Naive thymus-derived CD8-positive, alpha-beta T cell (primary cell): Measurements from ENCODE around the gene PDSS2. TPM values are rescaled to one million over a fixed set of nuclear protein-coding genes. Genes with fewer than 3 reads are reported as not detected.

Experiments used
- ATAC-seq, 2 donors: fragments of 150-1000 bp; cut with Tn5 transposase in 1 of 2; sonication (Bioruptor Pico), chemical (Tn5 transposase) in 1 of 2; 1 replicate in 1 of 2; 2 replicates in 1 of 2; pipeline ENCODE4 v1.10.0; 2021; ENCODE audit warnings: mild to moderate bottlenecking in 2 of 2, moderate library complexity in 2 of 2
- POLR2A ChIA-PET: fragments of 350-600 bp; sonication (Branson Sonifier 250); formaldehyde crosslinking; loops from one replicate; lab custom pipeline; 2021; ENCODE audit warnings: antibody characterized with exemption; lab: Charles Lee
- DNase-seq, 10 donors: peaks; one replicate each; pipeline versions ENCODE4 v3.0.0 to v3.0.0-alpha.2; 2020 to 2022
- H3K27ac Mint-ChIP-seq, 10 donors: one replicate each; pipeline ENCODE4 v1.8.0; 2020 to 2022; ENCODE audit warnings: mild to moderate bottlenecking in 10 of 10, mixed read lengths in 10 of 10, moderate library complexity in 4 of 10, inconsistent platforms in 1 of 10
- H3K27me3 Mint-ChIP-seq, 5 donors: one replicate each; pipeline ENCODE4 v1.8.0; 2021 to 2022; ENCODE audit warnings: mixed read lengths in 5 of 5
- H3K36me3 Mint-ChIP-seq, 3 donors: one replicate each; pipeline ENCODE4 v1.8.0; 2020 to 2022; ENCODE audit warnings: mixed read lengths in 3 of 3, mild to moderate bottlenecking in 2 of 3, inconsistent platforms in 1 of 3
- H3K4me1 Mint-ChIP-seq, 4 donors: one replicate each; pipeline ENCODE4 v1.8.0; 2021 to 2022; ENCODE audit warnings: mixed read lengths in 4 of 4
- H3K4me3 Mint-ChIP-seq, 10 donors: one replicate each; pipeline ENCODE4 v1.8.0; 2020 to 2022; ENCODE audit warnings: mild to moderate bottlenecking in 10 of 10, mixed read lengths in 10 of 10, moderate library complexity in 6 of 10, inconsistent platforms in 1 of 10
- H3K9me3 Mint-ChIP-seq, 9 donors: one replicate each; pipeline ENCODE4 v1.8.0; 2020 to 2022; ENCODE audit warnings: mixed read lengths in 9 of 9, mild to moderate bottlenecking in 3 of 9, inconsistent platforms in 1 of 9, moderate library complexity in 1 of 9
- polyA plus RNA-seq, 3 donors: library from polyadenylated mRNA; unstranded; fragments of 300-500 nt; fragmentation: Illumina TruSeq; gene quantifications; one replicate each; pipeline ENCODE4 v1.2.3, GENCODE V29; 2021
- total RNA-seq, 8 experiments: library from RNA in 2 of 8; stranded (reverse) in 2 of 8; gene quantifications; one replicate each; pipeline ENCODE4 v1.2.3 and lab custom pipeline; 2021 to 2026

Gene PDSS2
- total and polyA plus RNA-seq, 5 experiments from 2014 or later = 11.1 to 16.6 (median 13.9) TPM

DNA sequence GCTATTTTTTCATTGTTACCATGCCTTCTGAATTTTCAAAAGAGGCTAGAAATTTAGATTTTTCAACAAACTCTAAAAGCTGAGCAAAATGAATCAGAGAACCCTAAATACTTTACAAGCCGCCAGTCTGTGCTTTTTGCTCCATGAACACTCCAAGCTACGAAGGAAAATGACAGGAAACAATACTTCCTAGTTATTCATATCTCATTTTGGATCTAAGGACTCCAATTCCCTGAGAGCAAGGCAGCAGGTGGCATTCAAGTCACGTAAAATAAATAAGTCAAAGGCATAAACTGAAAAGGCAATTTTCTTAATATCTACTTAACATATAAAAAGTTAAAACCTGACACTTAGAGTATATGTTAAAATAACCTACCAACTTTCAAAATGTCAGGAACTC lies 50.6 kb downstream of the PDSS2 start:
- no peak for ATAC-seq
- Mint-ChIP-seq H3K27me3 (no peaks in the 10 kb centered on the region), H3K4me3 (no peak overlapping the region), H3K4me1 (peaks cover 0 to 7% (median under 1%) of the 10 kb centered on the region in 4 donors), H3K36me3 (peaks cover 31 to 47% (median 40%) of the 10 kb centered on the region in 3 donors), H3K9me3 (peaks cover 15 to 32% (median 22%) of the 10 kb centered on the region in 9 donors), H3K27ac (no peak overlapping the region)
- no peak for DNase-seq
- POLR2A ChIA-PET = no interaction called here

GRCh38 chr6:107405002-107405401 lies 54.4 kb downstream of the PDSS2 start:
- POLR2A ChIA-PET = no interaction called here
- Mint-ChIP-seq H3K36me3 (peaks cover 52 to 72% (median 52%) of the 10 kb centered on the region in 3 donors), H3K27ac (peak overlapping the region in 2 of 10 donors; percentile 40 to 46), H3K9me3 (peaks cover 15 to 63% (median 38%) of the 10 kb centered on the region in 9 donors), H3K4me3 (no peak overlapping the region), H3K4me1 (peaks cover 0 to 5% (median 2%) of the 10 kb centered on the region in 4 donors), H3K27me3 (no peaks in the 10 kb centered on the region)
- no peak for DNase-seq
- ATAC-seq = no peak

- Mint-ChIP-seq H3K9me3 (peaks cover 15 to 77% (median 38%) of the 10 kb centered on the region in 9 donors), H3K27me3 (no peaks in the 10 kb centered on the region), H3K36me3 (peaks cover 51 to 74% (median 53%) of the 10 kb centered on the region in 3 donors)
Measured at GRCh38 chr6:107402533-107402932, 56.8 kb downstream of the PDSS2 start.

DNA sequence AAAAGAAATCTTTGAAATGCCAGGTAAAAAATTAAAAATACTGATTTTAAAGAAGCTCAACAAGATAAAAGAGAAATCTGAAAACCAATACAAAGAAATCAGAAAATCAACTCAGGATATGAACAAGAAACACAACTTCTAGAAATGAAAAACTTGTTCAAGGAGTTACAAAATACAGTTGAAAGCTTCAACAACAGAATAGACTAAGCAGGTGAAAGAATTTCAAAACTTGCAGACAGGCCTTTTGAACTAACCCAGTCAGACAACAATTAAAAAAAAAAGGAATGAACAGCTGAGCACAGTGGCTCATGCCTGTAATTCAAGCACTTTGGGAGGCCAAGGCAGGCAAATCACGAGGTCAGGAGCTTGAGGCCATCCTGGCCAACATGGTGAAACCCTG lies 57.8 kb downstream of the PDSS2 start:
- POLR2A ChIA-PET = no interaction called here
- no peak overlapping the region for H3K4me3 Mint-ChIP-seq
- ATAC-seq = no peak
- H3K27me3 Mint-ChIP-seq = no peaks in the 10 kb centered on the region
- no peak for DNase-seq
- H3K4me1 Mint-ChIP-seq = peaks cover 0 to 7% (median under 1%) of the 10 kb centered on the region in 4 donors
- H3K9me3 Mint-ChIP-seq = peaks cover 13 to 70% (median 32%) of the 10 kb centered on the region in 9 donors
- no peak overlapping the region for H3K27ac Mint-ChIP-seq
- peaks cover 44 to 71% (median 50%) of the 10 kb centered on the region in 3 donors for H3K36me3 Mint-ChIP-seq

More at GRCh38 chr6:107402533-107402932, 56.8 kb downstream of the PDSS2 start:
- Mint-ChIP-seq H3K4me3 (no peak overlapping the region), H3K27ac (no peak overlapping the region), H3K4me1 (peaks cover 0 to 7% (median under 1%) of the 10 kb centered on the region in 4 donors)
- POLR2A ChIA-PET = no interaction called here
- ATAC-seq (no peak), DNase-seq (no peak)

GRCh38 chr6:107400616-107401147 lies 58.7 kb downstream of the PDSS2 start:
- Mint-ChIP-seq H3K9me3 (peaks cover 19 to 70% (median 38%) of the 10 kb centered on the region in 9 donors), H3K27me3 (no peaks in the 10 kb centered on the region), H3K4me1 (peaks cover 0 to 7% (median under 1%) of the 10 kb centered on the region in 4 donors), H3K4me3 (no peak overlapping the region), H3K27ac (no peak overlapping the region), H3K36me3 (peaks cover 49 to 78% (median 54%) of the 10 kb centered on the region in 3 donors)
- POLR2A ChIA-PET = no interaction called here
- DNase-seq = no peak
- ATAC-seq = no peak

DNA sequence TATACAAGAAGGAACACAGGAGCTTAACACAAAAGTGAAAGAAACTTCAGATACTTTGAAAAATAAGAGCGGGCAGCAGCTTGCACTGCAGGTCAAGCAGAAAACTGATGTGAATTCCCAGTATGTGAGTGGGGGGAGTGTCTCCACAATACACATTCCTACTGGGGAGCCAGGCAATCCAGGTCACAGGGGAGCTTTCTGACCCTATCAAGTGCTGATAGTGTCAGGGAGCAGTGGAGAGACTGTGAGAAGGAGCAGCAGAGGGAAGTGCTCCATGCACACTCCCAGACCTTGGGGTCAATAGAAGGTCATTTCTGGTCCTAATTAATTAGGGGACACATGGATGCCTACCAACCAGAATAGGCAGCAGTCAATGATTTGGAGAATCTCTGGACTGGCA lies 59.4 kb downstream of the PDSS2 start:
- Mint-ChIP-seq H3K4me3 (no peak overlapping the region), H3K9me3 (peaks cover 19 to 72% (median 39%) of the 10 kb centered on the region in 9 donors), H3K36me3 (peaks cover 49 to 79% (median 54%) of the 10 kb centered on the region in 3 donors), H3K27ac (peak overlapping the region in 1 of 10 donors; percentile 17), H3K4me1 (peaks cover 0 to 7% (median under 1%) of the 10 kb centered on the region in 4 donors), H3K27me3 (no peaks in the 10 kb centered on the region)
- POLR2A ChIA-PET = no interaction called here
- ATAC-seq (no peak), DNase-seq (no peak)

- no peaks in the 10 kb centered on the region for H3K27me3 Mint-ChIP-seq
- no peak for DNase-seq
- H3K27ac Mint-ChIP-seq = no peak overlapping the region
- H3K9me3 Mint-ChIP-seq = peaks cover 13 to 72% (median 39%) of the 10 kb centered on the region in 9 donors
- POLR2A ChIA-PET = no interaction called here
- H3K4me1 Mint-ChIP-seq = peaks cover 0 to 5% (median under 1%) of the 10 kb centered on the region in 4 donors
- no peak overlapping the region for H3K4me3 Mint-ChIP-seq
- peaks cover 45 to 79% (median 52%) of the 10 kb centered on the region in 3 donors for H3K36me3 Mint-ChIP-seq
- ATAC-seq = no peak
Measured at GRCh38 chr6:107398001-107398400, 61.4 kb downstream of the PDSS2 start.

DNA sequence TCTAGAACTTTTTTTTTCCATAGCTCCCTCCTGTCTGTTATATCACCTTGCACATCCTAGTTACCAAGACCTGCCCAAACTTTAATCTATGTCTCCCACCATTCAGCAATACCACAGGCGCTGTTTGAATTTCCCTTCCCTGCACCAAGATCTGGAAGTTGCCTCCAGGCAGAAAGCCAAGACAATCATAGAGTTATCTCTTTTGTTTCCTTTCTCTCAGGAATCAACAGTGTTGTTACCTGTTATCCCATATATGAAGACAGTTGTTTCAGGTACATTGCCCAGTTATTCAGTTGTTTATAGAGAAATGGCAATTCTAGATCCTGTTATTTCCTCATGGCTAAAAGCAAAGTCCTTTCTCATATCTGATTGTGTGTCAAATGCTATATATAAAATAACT lies 63.2 kb downstream of the PDSS2 start:
- Mint-ChIP-seq H3K36me3 (peaks cover 42 to 70% (median 45%) of the 10 kb centered on the region in 3 donors), H3K4me3 (no peak overlapping the region), H3K27me3 (no peaks in the 10 kb centered on the region), H3K9me3 (peaks cover 14 to 58% (median 36%) of the 10 kb centered on the region in 9 donors), H3K4me1 (peaks cover 0 to 5% (median under 1%) of the 10 kb centered on the region in 4 donors), H3K27ac (peak overlapping the region in 1 of 10 donors; percentile 64)
- POLR2A ChIA-PET = no interaction called here
- DNase-seq (no peak), ATAC-seq (no peak)

- Mint-ChIP-seq H3K27me3 (no peaks in the 10 kb centered on the region), H3K27ac (no peak overlapping the region), H3K4me3 (no peak overlapping the region), H3K36me3 (peaks cover 32 to 58% (median 37%) of the 10 kb centered on the region in 3 donors), H3K4me1 (peaks cover 0 to 3% (median 2%) of the 10 kb centered on the region in 4 donors), H3K9me3 (peaks cover 12 to 37% (median 32%) of the 10 kb centered on the region in 9 donors)
- no peak for ATAC-seq
- DNase-seq = no peak
- POLR2A ChIA-PET = interaction anchor here (0.7 kb wide), 1 partner anchor 202 kb away, joined by 3 read pairs; no protein-coding TSS in a partner anchor
Measured at GRCh38 chr6:107392069-107392468, 67.3 kb downstream of the PDSS2 start.

DNA sequence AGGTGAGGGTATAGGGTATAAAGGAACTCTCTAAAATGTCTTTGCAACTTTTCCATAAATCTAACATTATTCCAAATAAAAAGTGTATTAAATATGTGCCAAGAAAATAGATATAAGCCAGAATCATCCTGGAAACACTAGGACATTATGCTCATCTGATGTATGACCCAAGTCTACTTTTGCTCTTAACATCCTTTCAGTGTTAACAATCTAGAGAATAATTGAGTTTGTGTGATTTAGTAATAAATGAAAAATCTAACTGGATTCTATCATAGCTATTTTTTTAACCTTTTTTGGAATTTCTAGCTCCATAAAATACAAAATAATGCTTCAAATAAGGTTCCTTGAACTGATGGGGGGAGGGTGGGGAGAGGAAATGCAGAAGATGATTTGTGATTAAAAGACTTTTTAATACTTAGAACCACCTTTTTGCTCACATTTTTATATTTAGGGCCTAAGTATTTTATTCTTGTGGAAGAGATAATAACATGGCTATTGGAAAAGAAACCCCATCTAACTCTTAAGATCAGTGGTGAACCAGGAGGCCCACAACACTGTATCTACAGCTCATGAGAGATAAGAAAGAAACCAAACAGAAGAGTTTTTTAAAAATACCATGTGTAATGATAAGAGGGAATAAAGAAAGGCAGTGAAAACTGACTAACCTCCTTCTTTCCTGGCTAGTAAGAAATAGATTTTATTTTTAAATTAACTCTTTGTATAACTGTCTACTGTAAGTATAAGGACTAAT lies 68.5 kb downstream of the PDSS2 start:
- no peak overlapping the region for H3K27ac Mint-ChIP-seq
- no peaks in the 10 kb centered on the region for H3K27me3 Mint-ChIP-seq
- DNase-seq (no peak), ATAC-seq (no peak)
- H3K4me1 Mint-ChIP-seq = peaks cover 0 to 6% (median 4%) of the 10 kb centered on the region in 4 donors
- no peak overlapping the region for H3K4me3 Mint-ChIP-seq
- H3K9me3 Mint-ChIP-seq = peaks cover 8 to 32% (median 25%) of the 10 kb centered on the region in 9 donors
- H3K36me3 Mint-ChIP-seq = peaks cover 27 to 48% (median 32%) of the 10 kb centered on the region in 3 donors
- POLR2A ChIA-PET = no interaction called here

DNA sequence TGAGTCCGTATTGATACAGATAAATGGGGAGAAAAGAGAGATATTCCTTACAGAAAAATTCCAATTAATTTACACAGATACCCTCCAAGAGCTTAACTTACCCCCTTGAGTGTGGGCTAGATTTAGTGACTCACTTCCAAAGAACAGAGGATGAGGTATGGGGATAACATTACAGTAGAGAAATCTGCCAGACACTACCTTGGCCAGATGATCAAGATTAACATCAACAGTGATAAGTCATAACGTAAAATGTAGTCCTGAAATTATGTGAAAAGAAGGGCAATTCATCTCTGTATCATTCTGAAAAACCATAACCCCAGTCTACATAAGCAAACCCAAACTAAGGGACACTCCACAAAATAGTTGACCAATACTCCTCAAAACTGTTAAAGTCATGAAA lies 69.3 kb downstream of the PDSS2 start:
- DNase-seq = no peak
- peaks cover 22 to 42% (median 27%) of the 10 kb centered on the region in 3 donors for H3K36me3 Mint-ChIP-seq
- H3K27ac Mint-ChIP-seq = no peak overlapping the region
- POLR2A ChIA-PET = no interaction called here
- H3K4me1 Mint-ChIP-seq = peaks cover 0 to 9% (median 4%) of the 10 kb centered on the region in 4 donors
- no peak for ATAC-seq
- H3K9me3 Mint-ChIP-seq = peaks cover 8 to 24% (median 18%) of the 10 kb centered on the region in 9 donors
- no peak overlapping the region for H3K4me3 Mint-ChIP-seq
- H3K27me3 Mint-ChIP-seq = no peaks in the 10 kb centered on the region

DNA sequence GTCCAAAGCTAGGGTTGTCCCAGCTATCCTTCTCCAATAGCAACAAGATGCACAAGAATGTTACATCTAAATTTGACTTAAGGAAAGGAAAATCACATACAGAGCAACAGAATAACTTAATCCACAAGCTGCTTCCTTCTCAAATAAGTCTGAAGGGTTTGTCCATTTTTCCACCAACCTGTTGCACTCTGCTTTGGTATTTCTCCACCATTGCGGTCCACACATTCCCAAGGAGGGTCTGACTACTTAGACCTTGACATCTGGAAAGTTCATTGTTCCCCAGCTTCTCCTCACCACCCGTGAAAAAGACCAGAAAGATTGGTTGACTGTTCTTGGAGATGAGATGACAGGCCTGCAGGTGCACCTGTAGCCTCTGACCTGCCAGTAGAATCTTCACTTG lies 72.5 kb downstream of the PDSS2 start:
- POLR2A ChIA-PET = no interaction called here
- H3K27ac Mint-ChIP-seq = peak overlapping the region in 4 of 10 donors; percentile 2 to 84 (median 26)
- H3K36me3 Mint-ChIP-seq = peaks cover 4 to 17% (median 9%) of the 10 kb centered on the region in 3 donors
- no peaks in the 10 kb centered on the region for H3K9me3 Mint-ChIP-seq
- H3K4me1 Mint-ChIP-seq = peaks cover 0 to 11% (median 6%) of the 10 kb centered on the region in 4 donors
- H3K4me3 Mint-ChIP-seq = no peak overlapping the region
- no peaks in the 10 kb centered on the region for H3K27me3 Mint-ChIP-seq
- ATAC-seq (no peak), DNase-seq (no peak)

GRCh38 chr6:107386340-107386739 lies 73.0 kb downstream of the PDSS2 start:
- peaks cover 0 to under 1% (median 0%) of the 10 kb centered on the region in 9 donors for H3K9me3 Mint-ChIP-seq
- POLR2A ChIA-PET = no interaction called here
- H3K4me1 Mint-ChIP-seq = peaks cover 0 to 11% (median 6%) of the 10 kb centered on the region in 4 donors
- no peak for DNase-seq
- H3K27me3 Mint-ChIP-seq = no peaks in the 10 kb centered on the region
- H3K36me3 Mint-ChIP-seq = peaks cover 4 to 17% (median 9%) of the 10 kb centered on the region in 3 donors
- H3K27ac Mint-ChIP-seq = no peak overlapping the region
- H3K4me3 Mint-ChIP-seq = no peak overlapping the region
- ATAC-seq = no peak
